IMR-90 (cell line): Measurements from ENCODE around the gene ETS1. TPM values are rescaled to one million over a fixed set of nuclear protein-coding genes. Genes with fewer than 3 reads are reported as not detected.

ENCODE experiments used
- ATAC-seq: fragments of 200-7000 bp; cut with Tn5 transposase; 2 replicates; pipeline ENCODE4 v1.9.1; 2020; ENCODE audit warnings: low read depth, mild to moderate bottlenecking, moderate library complexity
- BruUV-seq: library from RNA; stranded (reverse); fragments of 400-500 nt; replicated peaks from 2 replicates; lab custom pipeline; 2021; lab: Mats Ljungman, UMichigan
- CTCF ChIA-PET: fragments of 300-600 bp; formaldehyde crosslinking; extraction: SDS; loops from one replicate; lab custom pipeline; 2021; ENCODE audit warnings: antibody characterized with exemption; lab: Yijun Ruan, JAX
- POLR2A ChIA-PET: fragments of 300-600 bp; sonication (Branson Sonifier 250); formaldehyde crosslinking; loops from one replicate; lab custom pipeline; 2022; ENCODE audit warnings: antibody characterized with exemption; ENCODE audit not compliant: unreplicated experiment; lab: Charles Lee
- DNase-seq: peaks from one replicate; pipeline ENCODE4 v3.0.0; 2013
- H2AFZ ChIP-seq: replicated peaks from 2 replicates; pipeline ENCODE3; 2013; ENCODE audit warnings: low read length, mild to moderate bottlenecking; ENCODE audit not compliant: poor library complexity
- H2AK5ac ChIP-seq: 2 replicates; pipeline ENCODE4 v1.6.1; 2013; ENCODE audit warnings: low read depth, low read length, inconsistent platforms
- H2AK9ac ChIP-seq: replicated peaks from 2 replicates; pipeline ENCODE3; 2013; ENCODE audit warnings: mild to moderate bottlenecking, low read depth, low read length, moderate library complexity; ENCODE audit not compliant: poor library complexity
- H2BK120ac ChIP-seq: 2 replicates; pipeline ENCODE4 v1.6.1; 2013; ENCODE audit warnings: low read depth, low read length, inconsistent platforms
- H2BK15ac ChIP-seq: 3 replicates; pipeline ENCODE4 v1.6.1; 2013; ENCODE audit warnings: low read depth, low read length, inconsistent platforms
- H2BK20ac ChIP-seq: 2 replicates; pipeline ENCODE4 v1.6.1; 2013; ENCODE audit warnings: low read depth, mild to moderate bottlenecking, inconsistent platforms, low read length, moderate library complexity
- H2BK5ac ChIP-seq: 2 replicates; pipeline ENCODE4 v1.6.1; 2013; ENCODE audit warnings: mild to moderate bottlenecking, low read depth, low read length, inconsistent platforms; ENCODE audit not compliant: poor library complexity, severe bottlenecking
- H3K14ac ChIP-seq: replicated peaks from 2 replicates; pipeline ENCODE4 v1.6.1; 2013; ENCODE audit warnings: low read depth, low read length, inconsistent platforms
- H3K18ac ChIP-seq: 2 replicates; pipeline ENCODE4 v1.6.1; 2013; ENCODE audit warnings: low read depth, low read length, control low read depth
- H3K23ac ChIP-seq: 2 replicates; pipeline ENCODE4 v1.6.1; 2013; ENCODE audit warnings: low read depth, low read length, inconsistent platforms
- H3K27ac ChIP-seq: 2 replicates; pipeline ENCODE4 v1.5.1; 2013; ENCODE audit warnings: mild to moderate bottlenecking, control low read depth, low read length; ENCODE audit not compliant: insufficient read depth
- H3K27me3 ChIP-seq: 2 replicates; pipeline ENCODE4 v1.6.1; 2013; ENCODE audit warnings: low read length; ENCODE audit not compliant: control insufficient read depth, insufficient read depth
- H3K36me3 ChIP-seq: 2 replicates; pipeline ENCODE4 v1.6.1; 2013; ENCODE audit warnings: low read length, mixed read lengths; ENCODE audit not compliant: control insufficient read depth, insufficient read depth
- H3K4ac ChIP-seq: 2 replicates; pipeline ENCODE4 v1.6.1; 2013; ENCODE audit warnings: low read depth, low read length, inconsistent platforms
- H3K4me1 ChIP-seq: 2 replicates; pipeline ENCODE4 v1.6.1; 2013; ENCODE audit warnings: low read length, mixed read lengths; ENCODE audit not compliant: control insufficient read depth, insufficient read depth
- H3K4me2 ChIP-seq: 2 replicates; pipeline ENCODE4 v1.6.1; 2013; ENCODE audit warnings: low read depth, mild to moderate bottlenecking, control low read depth, low read length, moderate library complexity
- H3K4me3 ChIP-seq: 2 replicates; pipeline ENCODE4 v1.5.1; 2013; ENCODE audit warnings: low read depth, mild to moderate bottlenecking, control low read depth, low read length, moderate library complexity; ENCODE audit not compliant: insufficient read depth
- H3K56ac ChIP-seq: 2 replicates; pipeline ENCODE4 v1.6.1; 2013; ENCODE audit warnings: low read length, inconsistent platforms; ENCODE audit not compliant: insufficient read depth; ENCODE audit errors: extremely low read depth
- H3K79me1 ChIP-seq, 2 experiments: 2 replicates each; pipeline ENCODE4 v1.6.1; 2013; ENCODE audit warnings: low read length in 2 of 2, inconsistent platforms in 1 of 2, low read depth in 1 of 2
- H3K9ac ChIP-seq: 2 replicates; pipeline ENCODE4 v1.6.1; 2013; ENCODE audit warnings: low read depth, low read length, control low read depth
- H3K9me1 ChIP-seq: 2 replicates; pipeline ENCODE4 v1.6.1; 2013; ENCODE audit warnings: low read length, inconsistent platforms; ENCODE audit not compliant: insufficient read depth
- H3K9me3 ChIP-seq: 2 replicates; pipeline ENCODE4 v1.6.1; 2013; ENCODE audit warnings: low read length; ENCODE audit not compliant: control insufficient read depth, insufficient read depth
- H4K20me1 ChIP-seq: 2 replicates; pipeline ENCODE4 v1.6.1; 2013; ENCODE audit warnings: low read length, inconsistent platforms; ENCODE audit not compliant: insufficient read depth
- H4K5ac ChIP-seq: 2 replicates; pipeline ENCODE4 v1.6.1; 2013; ENCODE audit warnings: mild to moderate bottlenecking, low read depth, low read length, control low read depth
- H4K8ac ChIP-seq, 2 experiments: 2 replicates each; pipeline ENCODE4 v1.6.1; 2013; ENCODE audit warnings: low read depth in 2 of 2, low read length in 2 of 2, control low read depth in 1 of 2, inconsistent platforms in 1 of 2
- H4K91ac ChIP-seq: 2 replicates; pipeline ENCODE4 v1.6.1; 2013; ENCODE audit warnings: low read depth, low read length, inconsistent platforms; ENCODE audit not compliant: insufficient read depth
- CEBPB ChIP-seq: IDR thresholded peaks from 2 replicates; pipeline ENCODE4 v1.6.1; 2012; ENCODE audit warnings: low read depth, low read length, improper control_type of control experiment
- MXI1 ChIP-seq: IDR thresholded peaks from 2 replicates; pipeline ENCODE4 v1.6.1; 2012; ENCODE audit warnings: low read depth, mild to moderate bottlenecking, low read length, moderate library complexity, borderline replicate concordance
- RFX5 ChIP-seq: IDR thresholded peaks from 2 replicates; pipeline ENCODE4 v1.8.0; 2012; ENCODE audit warnings: low read depth, mild to moderate bottlenecking, low read length, moderate library complexity
- dilution Hi-C: fragments of 300-500 bp; cut with HindIII; formaldehyde crosslinking; loops from one replicate; pipeline ENCODE4 v1.14.3; 2018; ENCODE audit warnings: low sequenced_read_pairs; ENCODE audit not compliant: unreplicated experiment
- in situ Hi-C: fragments of 300-500 bp; cut with MboI; formaldehyde crosslinking; loops from 3 replicates; pipeline ENCODE4 v1.14.3; 2019; ENCODE audit warnings: low sequenced_read_pairs, inconsistent platforms, mixed read lengths
- intact Hi-C: fragments of 100-400 bp; cut with micrococcal nuclease; formaldehyde crosslinking; loops from 2 replicates; pipeline ENCODE4 v1.10.0; 2022
- polyA plus RNA-seq, 3 experiments: library from polyadenylated mRNA; depleted of rRNA; stranded (reverse); fragments of >200 nt; gene quantifications; 2 replicates each; pipeline ENCODE4 v1.2.3, GENCODE V29; 2012; ENCODE audit warnings: low replicate concordance in 1 of 3
- total RNA-seq: library from RNA; depleted of rRNA; stranded (reverse); fragments of >200 nt; gene quantifications from 2 replicates; pipeline ENCODE4 v1.2.3, GENCODE V29; 2012
- TF ChIP-seq, protein P1 (sequence below): conservative IDR thresholded peaks from 2 replicates; pipeline ENCODE4 v1.5.1; 2012; ENCODE audit warnings: mild to moderate bottlenecking, low read depth, low read length, improper control_type of control experiment

ETS1 gene
- total and polyA plus RNA-seq, 2 of the 4 experiments (the other 2 are of a cell fraction) = 41.2 to 56.3 TPM

DNA sequence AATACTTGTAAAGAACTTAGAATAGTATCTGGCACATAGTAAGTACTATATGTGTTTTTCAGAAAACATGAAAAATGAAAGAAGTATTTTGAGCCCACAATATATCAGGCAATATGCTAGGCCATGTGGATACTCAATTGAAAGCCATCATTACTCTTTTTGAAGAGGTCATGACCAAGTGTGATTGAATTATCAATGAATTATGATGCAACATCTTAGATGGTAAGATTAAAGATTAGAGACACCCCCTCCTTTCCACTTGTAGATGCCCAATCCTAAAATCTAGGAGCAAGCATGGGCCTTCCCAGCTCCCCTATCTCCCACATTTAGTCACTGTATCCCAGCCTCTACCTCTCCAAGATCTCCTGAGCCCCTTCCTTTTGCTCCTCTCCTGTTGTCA lies 154.4 kb downstream of the ETS1 start:
- Histone ChIP-seq H2BK20ac (no peak overlapping the region), H4K8ac (no peak overlapping the region), H4K5ac (no peak overlapping the region), H2BK15ac (no peak overlapping the region), H3K9me3 (no peaks in the 10 kb centered on the region), H3K23ac (no peak overlapping the region), H3K18ac (no peak overlapping the region), H3K9me1 (peaks cover 7% of the 10 kb centered on the region), H3K4me1 (peaks cover 8% of the 10 kb centered on the region), H3K4ac (no peak overlapping the region), H4K20me1 (no peaks in the 10 kb centered on the region), H3K27ac (no peak overlapping the region), H2AK9ac (no peak overlapping the region), H2BK5ac (no peak overlapping the region), H3K14ac (no peak overlapping the region), H3K56ac (no peak overlapping the region), H3K4me3 (no peak overlapping the region), H2BK120ac (no peak overlapping the region), H3K4me2 (no peak overlapping the region), H3K27me3 (no peaks in the 10 kb centered on the region), H4K91ac (no peak overlapping the region), H3K36me3 (no peaks in the 10 kb centered on the region), H2AK5ac (no peak overlapping the region), H2AFZ (no peak overlapping the region), H3K79me1 (no peaks in the 10 kb centered on the region), H3K9ac (no peak overlapping the region)
- in situ Hi-C loops (no loop called here), dilution Hi-C loops (no loop called here), intact Hi-C loops (no loop called here)
- no TSS peak for BruUV-seq
- TF ChIP-seq MXI1 = no peak
- TF ChIP-seq CEBPB = peak; percentile 56
- no peak for TF ChIP-seq RFX5
- TF ChIP-seq, protein P1, sequence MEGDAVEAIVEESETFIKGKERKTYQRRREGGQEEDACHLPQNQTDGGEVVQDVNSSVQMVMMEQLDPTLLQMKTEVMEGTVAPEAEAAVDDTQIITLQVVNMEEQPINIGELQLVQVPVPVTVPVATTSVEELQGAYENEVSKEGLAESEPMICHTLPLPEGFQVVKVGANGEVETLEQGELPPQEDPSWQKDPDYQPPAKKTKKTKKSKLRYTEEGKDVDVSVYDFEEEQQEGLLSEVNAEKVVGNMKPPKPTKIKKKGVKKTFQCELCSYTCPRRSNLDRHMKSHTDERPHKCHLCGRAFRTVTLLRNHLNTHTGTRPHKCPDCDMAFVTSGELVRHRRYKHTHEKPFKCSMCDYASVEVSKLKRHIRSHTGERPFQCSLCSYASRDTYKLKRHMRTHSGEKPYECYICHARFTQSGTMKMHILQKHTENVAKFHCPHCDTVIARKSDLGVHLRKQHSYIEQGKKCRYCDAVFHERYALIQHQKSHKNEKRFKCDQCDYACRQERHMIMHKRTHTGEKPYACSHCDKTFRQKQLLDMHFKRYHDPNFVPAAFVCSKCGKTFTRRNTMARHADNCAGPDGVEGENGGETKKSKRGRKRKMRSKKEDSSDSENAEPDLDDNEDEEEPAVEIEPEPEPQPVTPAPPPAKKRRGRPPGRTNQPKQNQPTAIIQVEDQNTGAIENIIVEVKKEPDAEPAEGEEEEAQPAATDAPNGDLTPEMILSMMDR = no peak
- POLR2A ChIA-PET = no interaction called here
- DNase-seq = no peak
- ATAC-seq = no peak
- CTCF ChIA-PET = no interaction called here
